HG02798 (cell line): ENCODE measurements around the gene FBL.

Experiments
- ATAC-seq: cut with Tn5 transposase; IDR thresholded peaks from one replicate; pipeline ENCODE4 v1.9.1; 2021; ENCODE audit warnings: mild to moderate bottlenecking; ENCODE audit not compliant: unreplicated experiment, poor library complexity

Gene FBL

GRCh38 chr19:39802958-39803357 lies 43.2 kb downstream of the FBL start:
- no peak for ATAC-seq

GRCh38 chr19:39797083-39797482 lies 49.1 kb downstream of the FBL start:
- no peak for ATAC-seq

GRCh38 chr19:39796000-39796498 lies 50.1 kb downstream of the FBL start:
- ATAC-seq, result no peak

- ATAC-seq, result no peak
These were observed 51.2 kb downstream of the FBL start for GRCh38 chr19:39795001-39795400.

GRCh38 chr19:39792999-39793546 lies 53.1 kb downstream of the FBL start:
- ATAC-seq, result peak; percentile 77

- no peak for ATAC-seq
These were observed 57.9 kb downstream of the FBL start for GRCh38 chr19:39788244-39788643.
